ENCODE measurements around the gene KCNQ5.

GRCh38 chr6:72617721-72618120, 4.1 kb upstream of the KCNQ5 start:
- TF ChIP-seq CTCF (IDR thresholded peaks at IDR 0.05 in 2 of 3, conservative IDR thresholded peaks at IDR 0.05 in 1 of 3; ENCODE audit: borderline replicate concordance in 1 of 3, insufficient read depth in 1 of 3, low read depth in 2 of 3, low read length in 2 of 3) (no peak), POLR2AphosphoS5 (IDR thresholded peaks at IDR 0.05; ENCODE audit: low read depth, low read length) (no peak), REST (IDR thresholded peaks at IDR 0.05; ENCODE audit: low read depth) (no peak), CBX3 (IDR thresholded peaks at IDR 0.05; ENCODE audit: low read depth) (no peak), POLR2A (IDR thresholded peaks at IDR 0.05; ENCODE audit: borderline replicate concordance, extremely low read depth, insufficient read depth, insufficient read length) (no peak), MAX (IDR thresholded peaks at IDR 0.05) (no peak), ZFX (IDR thresholded peaks at IDR 0.05) (no peak), ELF1 (IDR thresholded peaks at IDR 0.05; ENCODE audit: borderline replicate concordance, low read depth) (no peak), EZH2phosphoT487 (IDR thresholded peaks at IDR 0.05; ENCODE audit: borderline replicate concordance) (no peak)

All from HCT116 (cell line).